ENCODE results near the gene SHROOM4. TPM values are rescaled to one million over a fixed set of nuclear protein-coding genes. Genes with fewer than 3 reads are reported as not detected.

SHROOM4 gene
- total RNA-seq, 1 experiment from 2014 or later: 0.05 TPM

- TF ChIP-seq, protein P1, sequence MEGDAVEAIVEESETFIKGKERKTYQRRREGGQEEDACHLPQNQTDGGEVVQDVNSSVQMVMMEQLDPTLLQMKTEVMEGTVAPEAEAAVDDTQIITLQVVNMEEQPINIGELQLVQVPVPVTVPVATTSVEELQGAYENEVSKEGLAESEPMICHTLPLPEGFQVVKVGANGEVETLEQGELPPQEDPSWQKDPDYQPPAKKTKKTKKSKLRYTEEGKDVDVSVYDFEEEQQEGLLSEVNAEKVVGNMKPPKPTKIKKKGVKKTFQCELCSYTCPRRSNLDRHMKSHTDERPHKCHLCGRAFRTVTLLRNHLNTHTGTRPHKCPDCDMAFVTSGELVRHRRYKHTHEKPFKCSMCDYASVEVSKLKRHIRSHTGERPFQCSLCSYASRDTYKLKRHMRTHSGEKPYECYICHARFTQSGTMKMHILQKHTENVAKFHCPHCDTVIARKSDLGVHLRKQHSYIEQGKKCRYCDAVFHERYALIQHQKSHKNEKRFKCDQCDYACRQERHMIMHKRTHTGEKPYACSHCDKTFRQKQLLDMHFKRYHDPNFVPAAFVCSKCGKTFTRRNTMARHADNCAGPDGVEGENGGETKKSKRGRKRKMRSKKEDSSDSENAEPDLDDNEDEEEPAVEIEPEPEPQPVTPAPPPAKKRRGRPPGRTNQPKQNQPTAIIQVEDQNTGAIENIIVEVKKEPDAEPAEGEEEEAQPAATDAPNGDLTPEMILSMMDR (IDR thresholded peaks at IDR 0.05 in 2 of 3, conservative IDR thresholded peaks at IDR 0.05 in 1 of 3; ENCODE audit: borderline replicate concordance in 1 of 3, insufficient read depth in 1 of 3, low read depth in 2 of 3, low read length in 2 of 3): no peak
Observed at GRCh38 chrX:50726296-50726695, 87.7 kb downstream of the SHROOM4 start (continued).

DNA sequence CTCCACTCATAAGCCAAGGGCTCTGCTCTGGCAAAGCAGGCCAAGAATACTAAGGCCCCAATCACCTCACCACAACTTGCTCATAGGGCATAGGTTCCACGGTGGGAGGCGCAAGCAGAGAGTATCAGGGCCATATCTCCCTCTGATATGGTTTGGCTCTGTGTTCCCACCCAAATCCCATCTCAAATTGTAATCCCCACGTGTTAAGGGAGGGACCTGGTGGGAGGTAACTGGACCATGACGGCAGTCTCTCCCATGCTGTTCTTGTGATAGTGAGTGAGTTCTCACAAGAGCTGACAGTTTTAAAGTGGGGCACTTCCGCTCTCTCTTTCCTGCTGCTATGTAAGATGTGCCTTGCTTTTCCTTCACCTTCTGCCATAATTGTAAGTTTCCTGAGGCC, 88.7 kb downstream of the SHROOM4 start:
- H3K27me3 ChIP-seq (ENCODE audit: insufficient read depth, low read length): no peaks in the 10 kb centered on the region
- no peaks in the 10 kb centered on the region for H3K4me1 ChIP-seq (ENCODE audit: control insufficient read depth in 1 of 2, insufficient read depth in 2 of 2, low read length in 2 of 2)
- ChIA-PET POLR2A (no interaction called here), RAD21 (ENCODE audit: low non-redundant PET in 1 of 2, low total read pairs in 2 of 2, uncharacterized antibody in 2 of 2, unreplicated experiment in 2 of 2) (no interaction called here), CTCF (no interaction called here)
- H3K4me3 ChIP-seq (replicated peaks in 1 of 2; ENCODE audit: low read depth in 1 of 2, low read length in 2 of 2): no peak overlapping the region
- TF ChIP-seq SP1 (IDR thresholded peaks at IDR 0.05; ENCODE audit: low read depth) (no peak), SRF (IDR thresholded peaks at IDR 0.05; ENCODE audit: low read depth) (no peak), RAD21 (IDR thresholded peaks at IDR 0.05; ENCODE audit: low read depth) (no peak), CBX3 (IDR thresholded peaks at IDR 0.05; ENCODE audit: low read depth) (no peak), YY1 (IDR thresholded peaks at IDR 0.05; ENCODE audit: extremely low read depth, insufficient replicate concordance, low read depth, low read length) (no peak), TCF7L2 (IDR thresholded peaks at IDR 0.05; ENCODE audit: borderline replicate concordance, extremely low read depth, insufficient read depth, insufficient read length) (no peak), POLR2AphosphoS5 (IDR thresholded peaks at IDR 0.05; ENCODE audit: low read depth, low read length) (no peak), ATF3 (IDR thresholded peaks at IDR 0.05) (no peak), CEBPB (IDR thresholded peaks at IDR 0.05; ENCODE audit: low read depth) (no peak), JUND (IDR thresholded peaks at IDR 0.05) (no peak), ELF1 (IDR thresholded peaks at IDR 0.05; ENCODE audit: borderline replicate concordance, low read depth) (no peak), EZH2 (IDR thresholded peaks at IDR 0.05) (no peak), POLR2A (IDR thresholded peaks at IDR 0.05; ENCODE audit: borderline replicate concordance, extremely low read depth, insufficient read depth, insufficient read length) (no peak), ZNF274 (IDR thresholded peaks at IDR 0.05; ENCODE audit: low read depth, low read length) (no peak)
- TF ChIP-seq, protein P2, sequence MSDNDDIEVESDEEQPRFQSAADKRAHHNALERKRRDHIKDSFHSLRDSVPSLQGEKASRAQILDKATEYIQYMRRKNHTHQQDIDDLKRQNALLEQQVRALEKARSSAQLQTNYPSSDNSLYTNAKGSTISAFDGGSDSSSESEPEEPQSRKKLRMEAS (IDR thresholded peaks at IDR 0.05): no peak
- TF ChIP-seq, protein P3, sequence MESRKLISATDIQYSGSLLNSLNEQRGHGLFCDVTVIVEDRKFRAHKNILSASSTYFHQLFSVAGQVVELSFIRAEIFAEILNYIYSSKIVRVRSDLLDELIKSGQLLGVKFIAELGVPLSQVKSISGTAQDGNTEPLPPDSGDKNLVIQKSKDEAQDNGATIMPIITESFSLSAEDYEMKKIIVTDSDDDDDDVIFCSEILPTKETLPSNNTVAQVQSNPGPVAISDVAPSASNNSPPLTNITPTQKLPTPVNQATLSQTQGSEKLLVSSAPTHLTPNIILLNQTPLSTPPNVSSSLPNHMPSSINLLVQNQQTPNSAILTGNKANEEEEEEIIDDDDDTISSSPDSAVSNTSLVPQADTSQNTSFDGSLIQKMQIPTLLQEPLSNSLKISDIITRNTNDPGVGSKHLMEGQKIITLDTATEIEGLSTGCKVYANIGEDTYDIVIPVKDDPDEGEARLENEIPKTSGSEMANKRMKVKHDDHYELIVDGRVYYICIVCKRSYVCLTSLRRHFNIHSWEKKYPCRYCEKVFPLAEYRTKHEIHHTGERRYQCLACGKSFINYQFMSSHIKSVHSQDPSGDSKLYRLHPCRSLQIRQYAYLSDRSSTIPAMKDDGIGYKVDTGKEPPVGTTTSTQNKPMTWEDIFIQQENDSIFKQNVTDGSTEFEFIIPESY (IDR thresholded peaks at IDR 0.05; ENCODE audit: extremely low read depth, insufficient replicate concordance, low read length): no peak
- TF ChIP-seq, protein P1 (IDR thresholded peaks at IDR 0.05 in 2 of 3, conservative IDR thresholded peaks at IDR 0.05 in 1 of 3; ENCODE audit: borderline replicate concordance in 1 of 3, insufficient read depth in 1 of 3, low read depth in 2 of 3, low read length in 2 of 3): no peak
- DNase-seq (ENCODE audit: low read depth, low spot score) (no peak), ATAC-seq (no peak)
- no peak overlapping the region for H3K4me2 ChIP-seq (ENCODE audit: low read length)
- no peaks in the 10 kb centered on the region for H3K9me3 ChIP-seq (ENCODE audit: control insufficient read depth in 1 of 2, insufficient read depth in 1 of 2, low read depth in 1 of 2, low read length in 2 of 2)
- BruUV-seq (replicated peaks): no TSS peak
- H3K27ac ChIP-seq (ENCODE audit: low read depth, low read length): no peak overlapping the region
- intact Hi-C loops (cut with micrococcal nuclease): no loop called here
- H4K20me1 ChIP-seq (ENCODE audit: insufficient read depth): no peaks in the 10 kb centered on the region
- H3K36me3 ChIP-seq (ENCODE audit: control insufficient read depth in 1 of 2, insufficient read depth in 2 of 2, low read length in 2 of 2): no peaks in the 10 kb centered on the region
- H3K79me2 ChIP-seq (ENCODE audit: insufficient read depth, low read length): no peaks in the 10 kb centered on the region
- H3K9me2 ChIP-seq (ENCODE audit: insufficient read depth): no peaks in the 10 kb centered on the region
- no peak overlapping the region for H2AFZ ChIP-seq (ENCODE audit: low read depth, low read length, poor library complexity, severe bottlenecking)
- no peak overlapping the region for H3K9ac ChIP-seq (ENCODE audit: low read length)
